Mesodermal cell (in vitro differentiated cells): Measurements from ENCODE around the gene SIRT1.

Source experiments
- H3K27ac ChIP-seq: 2 replicates; pipeline ENCODE4 v1.7.0; 2013; ENCODE audit warnings: mild to moderate bottlenecking, low read depth, low read length, moderate library complexity; ENCODE audit not compliant: severe bottlenecking
- H3K36me3 ChIP-seq: 2 replicates; pipeline ENCODE4 v1.7.1; 2013; ENCODE audit warnings: mild to moderate bottlenecking, low read length, moderate library complexity; ENCODE audit not compliant: control insufficient read depth, insufficient read depth
- H3K4me1 ChIP-seq: one replicate; pipeline ENCODE4 v1.7.1; 2013; ENCODE audit warnings: mild to moderate bottlenecking, low read length; ENCODE audit not compliant: insufficient read depth, control insufficient read depth, poor library complexity, severe bottlenecking
- H3K4me3 ChIP-seq: 2 replicates; pipeline ENCODE4 v1.7.0; 2013; ENCODE audit warnings: low read length, control low read depth, mild to moderate bottlenecking; ENCODE audit not compliant: insufficient read depth, poor library complexity, severe bottlenecking; ENCODE audit errors: extremely low read depth
- H3K9me3 ChIP-seq: 2 replicates; pipeline ENCODE4 v1.7.1; 2013; ENCODE audit warnings: mild to moderate bottlenecking, low read length, moderate library complexity; ENCODE audit not compliant: control insufficient read depth
- WGBS, 2 experiments: methylation state at CpG; one replicate each; pipeline ENCODE4 v1.1.5; 2013; ENCODE audit warnings: missing lambda C conversion rate in 2 of 2; ENCODE audit not compliant: insufficient coverage in 2 of 2; 5-methylcytosine and 5-hydroxymethylcytosine counted together

Gene SIRT1

GRCh38 chr10:67851186-67851585 lies 33.3 kb upstream of the SIRT1 start:
- no peak overlapping the region for H3K27ac ChIP-seq
- H3K9me3 ChIP-seq, result no peaks in the 10 kb centered on the region
- no peaks in the 10 kb centered on the region for H3K4me1 ChIP-seq
- no peaks in the 10 kb centered on the region for H3K36me3 ChIP-seq
- H3K4me3 ChIP-seq, result no peak overlapping the region
- 67% methylated on average over 2 of the region's 2 CpGs; no CpG with 5 or more reads in 1 of the 2 experiments for WGBS, 2 experiments

- Histone ChIP-seq H3K4me3 (no peak overlapping the region), H3K9me3 (no peaks in the 10 kb centered on the region), H3K36me3 (no peaks in the 10 kb centered on the region), H3K27ac (no peak overlapping the region), H3K4me1 (no peaks in the 10 kb centered on the region)
- 96 to 100% methylated on average over 3 to 4 of the region's 5 CpGs for WGBS, 2 experiments
Measured at GRCh38 chr10:67852761-67853160, 31.7 kb upstream of the SIRT1 start.

DNA sequence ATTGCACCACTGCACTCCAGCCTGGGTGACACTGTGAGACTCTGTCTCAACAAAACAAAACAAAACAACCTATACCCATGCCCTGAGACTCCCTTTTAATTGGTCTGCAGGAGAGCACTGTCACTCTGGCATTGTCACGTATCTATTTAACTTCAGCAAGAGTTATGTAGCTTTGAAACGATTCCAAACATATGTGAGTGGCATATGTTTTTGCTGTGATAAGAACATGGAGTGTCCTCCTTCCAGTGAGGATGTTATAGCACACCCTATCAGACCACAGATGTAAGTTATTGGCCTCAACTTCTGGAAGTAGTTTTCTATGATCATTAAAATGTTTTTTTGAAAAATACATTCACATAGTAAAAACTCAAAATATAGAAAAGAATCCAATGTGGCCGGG lies 30.9 kb upstream of the SIRT1 start:
- Histone ChIP-seq H3K9me3 (no peaks in the 10 kb centered on the region), H3K4me3 (no peak overlapping the region), H3K27ac (no peak overlapping the region), H3K4me1 (no peaks in the 10 kb centered on the region), H3K36me3 (no peaks in the 10 kb centered on the region)
- no CpG with 5 or more reads among the region's 3 CpGs for WGBS, 2 experiments

DNA sequence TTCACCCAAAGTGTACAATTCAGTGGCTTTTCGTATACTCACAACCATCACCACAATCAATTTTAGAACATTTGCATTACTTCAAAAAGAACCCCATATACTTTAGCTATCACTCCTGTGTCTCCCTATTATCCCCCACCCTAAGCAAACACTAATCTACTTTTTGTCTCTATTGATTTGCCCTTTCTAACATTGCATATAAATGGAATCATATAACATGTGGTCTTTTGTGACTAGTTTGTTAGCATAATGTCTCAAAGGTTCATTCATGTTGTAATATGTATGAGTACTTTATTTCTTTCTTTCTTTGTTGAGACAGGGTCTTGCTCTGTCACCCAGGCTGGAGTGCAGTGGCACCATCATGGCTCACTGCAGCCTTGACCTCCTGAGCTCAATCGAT lies 25.5 kb upstream of the SIRT1 start:
- H3K27ac ChIP-seq, result no peak overlapping the region
- no peaks in the 10 kb centered on the region for H3K9me3 ChIP-seq
- no peak overlapping the region for H3K4me3 ChIP-seq
- no peaks in the 10 kb centered on the region for H3K4me1 ChIP-seq
- H3K36me3 ChIP-seq, result no peaks in the 10 kb centered on the region
- WGBS, 2 experiments, result 92 to 100% methylated on average over 1 to 2 of the region's 2 CpGs

DNA sequence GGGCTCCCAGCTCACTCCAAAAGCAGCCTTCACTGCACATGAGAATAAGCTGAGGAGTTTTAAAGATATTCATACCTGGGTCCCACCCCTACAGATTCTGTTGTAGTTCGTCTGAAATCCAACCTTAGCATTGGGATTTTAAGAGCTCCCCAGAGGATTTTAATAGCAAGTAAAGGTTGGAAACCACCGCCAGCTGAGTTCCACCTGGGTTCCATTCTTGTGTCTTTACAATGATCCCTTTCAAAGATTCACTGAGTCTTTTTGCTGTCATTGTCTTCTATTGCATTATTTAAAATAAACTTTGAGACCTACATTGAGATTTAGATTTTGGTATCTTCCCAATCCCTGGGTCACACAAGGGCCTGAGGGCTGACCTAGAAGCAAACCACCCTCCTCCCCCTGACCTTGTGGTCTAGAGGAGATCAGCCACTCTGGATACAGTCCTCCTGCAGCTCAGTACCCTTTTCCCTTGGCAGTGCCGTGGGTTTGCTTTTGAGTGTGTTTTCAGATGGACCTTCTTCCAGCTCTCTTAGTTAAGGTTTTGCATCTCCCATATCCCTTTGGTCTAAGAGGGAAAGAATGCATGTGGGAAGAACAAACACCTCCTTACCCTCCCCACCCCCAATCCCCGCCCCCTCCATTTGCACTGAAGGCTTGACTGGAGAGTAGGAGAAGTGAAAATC lies 22.6 kb upstream of the SIRT1 start:
- H3K36me3 ChIP-seq, result no peaks in the 10 kb centered on the region
- H3K9me3 ChIP-seq, result no peaks in the 10 kb centered on the region
- H3K4me3 ChIP-seq, result no peak overlapping the region
- no peak overlapping the region for H3K27ac ChIP-seq
- 43 to 60% methylated on average over 1 to 2 of the region's 4 CpGs for WGBS, 2 experiments
- H3K4me1 ChIP-seq, result no peaks in the 10 kb centered on the region

- no peak overlapping the region for H3K4me3 ChIP-seq
- no peaks in the 10 kb centered on the region for H3K9me3 ChIP-seq
- H3K27ac ChIP-seq, result no peak overlapping the region
- WGBS, 2 experiments, result 42 to 43% methylated on average over 1 of the region's 2 CpGs
- no peaks in the 10 kb centered on the region for H3K36me3 ChIP-seq
- H3K4me1 ChIP-seq, result no peaks in the 10 kb centered on the region
Measured at GRCh38 chr10:67863094-67863493, 21.4 kb upstream of the SIRT1 start.

DNA sequence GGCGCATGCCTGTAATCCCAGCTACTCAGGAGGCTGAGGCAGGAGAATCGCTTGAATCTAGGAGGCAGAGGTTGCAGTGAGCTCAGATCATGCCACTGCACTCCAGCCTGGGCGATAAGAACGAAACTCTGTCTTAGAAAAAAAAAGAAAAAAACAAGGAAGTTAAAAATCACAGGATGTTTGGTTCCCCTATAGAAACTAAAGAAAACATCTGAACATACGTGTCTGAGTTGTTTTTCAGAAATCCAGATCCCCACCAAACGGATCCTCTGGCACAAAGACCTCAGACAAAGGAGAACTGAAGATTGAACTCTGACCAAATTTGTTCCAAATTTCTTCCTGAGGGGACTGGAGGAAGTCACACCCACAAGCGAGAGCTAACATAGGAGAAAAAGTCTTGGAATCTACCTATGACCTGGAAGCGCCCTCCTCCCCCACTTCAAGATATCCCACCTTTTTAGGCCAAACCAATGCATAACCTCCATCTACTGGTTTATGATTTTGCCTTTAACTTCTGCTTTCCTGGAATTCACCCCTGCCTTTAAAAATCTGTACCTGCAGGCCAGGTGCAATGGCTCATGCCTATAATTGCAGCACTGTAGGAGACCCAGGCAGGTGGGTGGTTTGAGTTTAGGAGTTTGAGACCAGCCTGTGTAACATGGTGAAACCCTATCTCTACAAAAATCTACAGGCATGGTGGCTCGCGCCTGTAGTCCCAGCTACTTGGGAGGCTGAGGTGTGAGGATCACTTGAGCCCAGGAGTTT lies 19.7 kb upstream of the SIRT1 start:
- no peak overlapping the region for H3K4me3 ChIP-seq
- H3K4me1 ChIP-seq, result no peaks in the 10 kb centered on the region
- H3K27ac ChIP-seq, result no peak overlapping the region
- 84 to 100% methylated on average over 4 to 5 of the region's 10 CpGs for WGBS, 2 experiments
- H3K9me3 ChIP-seq, result no peaks in the 10 kb centered on the region
- no peaks in the 10 kb centered on the region for H3K36me3 ChIP-seq

GRCh38 chr10:67868132-67868531 lies 16.3 kb upstream of the SIRT1 start:
- H3K9me3 ChIP-seq, result no peaks in the 10 kb centered on the region
- WGBS, 2 experiments, result 100% methylated on average over 2 of the region's 2 CpGs; no CpG with 5 or more reads in 1 of the 2 experiments
- H3K36me3 ChIP-seq, result no peaks in the 10 kb centered on the region
- no peaks in the 10 kb centered on the region for H3K4me1 ChIP-seq
- no peak overlapping the region for H3K4me3 ChIP-seq
- H3K27ac ChIP-seq, result no peak overlapping the region

DNA sequence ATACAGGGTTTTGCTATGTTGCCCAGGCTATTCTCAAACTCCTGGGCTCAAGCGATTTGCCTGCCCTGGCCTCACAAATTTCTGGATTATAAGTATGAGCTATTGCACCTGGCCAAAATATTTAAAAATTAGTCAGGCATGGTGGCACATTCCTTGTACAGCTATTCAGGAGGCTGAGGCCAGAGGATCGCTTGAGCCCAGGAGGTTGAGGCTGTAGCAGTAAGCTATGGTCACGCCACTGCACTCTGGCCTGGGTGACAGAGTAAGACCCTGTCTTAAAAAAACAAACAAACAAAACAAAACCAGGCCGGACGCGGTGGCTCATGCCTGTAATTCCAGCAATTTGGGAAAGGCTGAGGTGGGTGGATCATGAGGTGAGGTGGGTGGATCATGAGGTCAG lies 14.5 kb upstream of the SIRT1 start:
- H3K4me1 ChIP-seq, result no peaks in the 10 kb centered on the region
- no peaks in the 10 kb centered on the region for H3K36me3 ChIP-seq
- H3K9me3 ChIP-seq, result no peaks in the 10 kb centered on the region
- no peak overlapping the region for H3K27ac ChIP-seq
- no peak overlapping the region for H3K4me3 ChIP-seq
- 90 to 92% methylated on average over 2 of the region's 6 CpGs for WGBS, 2 experiments

DNA sequence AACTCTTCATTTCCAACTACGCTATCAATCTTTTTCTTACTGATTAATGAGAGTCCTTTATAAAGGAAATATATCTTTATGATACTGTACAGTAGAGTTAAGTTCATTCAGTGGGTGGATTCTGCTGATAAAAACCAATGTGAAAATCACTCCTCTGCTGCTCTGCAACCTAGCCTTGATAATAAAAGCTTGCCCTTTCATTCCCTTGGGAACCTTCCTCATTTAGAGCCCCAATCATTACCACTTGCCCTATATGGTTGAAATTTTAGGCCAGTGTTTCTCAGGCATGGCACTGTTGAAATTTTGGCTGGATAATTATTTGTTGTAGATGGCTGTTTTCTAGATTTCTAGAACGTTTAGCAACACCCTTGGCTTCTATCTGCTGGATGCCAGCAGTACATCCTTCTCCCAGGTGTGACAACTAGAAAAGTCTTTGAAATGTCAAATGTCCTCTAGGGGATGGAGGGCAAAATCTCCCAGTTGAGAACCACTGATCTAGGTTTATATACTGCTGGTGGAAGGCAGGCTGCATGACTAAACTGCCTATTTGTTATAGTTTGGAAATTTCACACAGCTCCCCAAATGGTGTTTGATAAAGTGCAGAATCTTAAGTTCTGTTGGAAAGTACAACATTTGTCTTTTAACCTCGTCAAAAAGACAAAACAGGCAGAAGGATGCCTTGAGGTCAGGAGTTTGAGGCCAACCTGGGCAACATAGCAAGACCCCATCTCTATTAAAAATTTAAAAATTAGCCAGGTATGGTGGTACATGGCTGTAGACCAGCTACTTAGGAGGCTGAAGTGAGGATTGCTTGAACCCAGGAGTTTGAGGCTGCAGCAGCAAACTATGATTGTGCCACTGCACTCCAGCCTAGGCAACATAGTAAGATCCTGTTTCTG lies 8.9 kb upstream of the SIRT1 start:
- H3K9me3 ChIP-seq, result no peaks in the 10 kb centered on the region
- no peak overlapping the region for H3K4me3 ChIP-seq
- H3K4me1 ChIP-seq, result no peaks in the 10 kb centered on the region
- H3K36me3 ChIP-seq, result no peaks in the 10 kb centered on the region
- 67 to 81% methylated on average over 1 to 2 of the region's 3 CpGs for WGBS, 2 experiments
- H3K27ac ChIP-seq, result no peak overlapping the region
